Prostate gland (tissue), 2 donors: ENCODE results near the gene CDRT4.

Experiments used
- POLR2A ChIP-seq: fragments of 450-650 bp; IDR thresholded peaks from one replicate; pipeline ENCODE4 v1.6.1; 2016; ENCODE audit warnings: antibody characterized with exemption, mild to moderate bottlenecking
- TF ChIP-seq, protein P1 (sequence below), 4 experiments: fragments of 200-600 bp in 2 of 4; fragments of 450-650 bp in 2 of 4; sonication (generic) in 2 of 4; IDR thresholded peaks; 1 replicate in 3 of 4; 2 replicates in 1 of 4; pipeline ENCODE4 v1.5.1; 2016 to 2019; ENCODE audit warnings: antibody characterized with exemption in 4 of 4, mild to moderate bottlenecking in 2 of 4, moderate library complexity in 2 of 4

DNA sequence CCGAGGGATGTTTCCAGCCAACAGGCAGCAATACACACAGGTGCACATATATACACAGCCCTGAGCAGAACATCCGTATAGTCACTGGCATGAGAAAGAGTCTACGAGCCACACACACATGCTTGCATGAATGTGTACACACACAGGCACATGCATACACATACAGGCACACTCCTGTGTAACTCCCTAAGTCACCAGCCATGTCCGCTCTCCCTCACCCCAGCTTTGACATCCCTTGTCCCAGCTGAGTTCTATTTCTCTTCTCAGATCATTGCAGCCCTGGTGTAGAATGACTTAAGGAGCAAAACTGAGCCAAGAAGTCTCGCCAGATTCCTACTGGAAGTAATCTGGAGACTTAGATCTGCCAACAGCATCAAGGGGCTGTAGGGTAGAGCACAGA lies 13.1 kb downstream of the CDRT4 start:
- TF ChIP-seq, protein P1, sequence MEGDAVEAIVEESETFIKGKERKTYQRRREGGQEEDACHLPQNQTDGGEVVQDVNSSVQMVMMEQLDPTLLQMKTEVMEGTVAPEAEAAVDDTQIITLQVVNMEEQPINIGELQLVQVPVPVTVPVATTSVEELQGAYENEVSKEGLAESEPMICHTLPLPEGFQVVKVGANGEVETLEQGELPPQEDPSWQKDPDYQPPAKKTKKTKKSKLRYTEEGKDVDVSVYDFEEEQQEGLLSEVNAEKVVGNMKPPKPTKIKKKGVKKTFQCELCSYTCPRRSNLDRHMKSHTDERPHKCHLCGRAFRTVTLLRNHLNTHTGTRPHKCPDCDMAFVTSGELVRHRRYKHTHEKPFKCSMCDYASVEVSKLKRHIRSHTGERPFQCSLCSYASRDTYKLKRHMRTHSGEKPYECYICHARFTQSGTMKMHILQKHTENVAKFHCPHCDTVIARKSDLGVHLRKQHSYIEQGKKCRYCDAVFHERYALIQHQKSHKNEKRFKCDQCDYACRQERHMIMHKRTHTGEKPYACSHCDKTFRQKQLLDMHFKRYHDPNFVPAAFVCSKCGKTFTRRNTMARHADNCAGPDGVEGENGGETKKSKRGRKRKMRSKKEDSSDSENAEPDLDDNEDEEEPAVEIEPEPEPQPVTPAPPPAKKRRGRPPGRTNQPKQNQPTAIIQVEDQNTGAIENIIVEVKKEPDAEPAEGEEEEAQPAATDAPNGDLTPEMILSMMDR (IDR thresholded peaks at IDR 0.05) = no peak
- no peak for TF ChIP-seq POLR2A
